CD1c-positive myeloid dendritic cell (primary cell): ENCODE measurements around the gene FAM131A.
"Not testable (repeated sequence)": the region's sequence is repeated elsewhere in the genome, so short reads cannot be mapped to it uniquely, and the experiment has no call there.

Source experiments
- DNase-seq: peaks from one replicate; pipeline ENCODE4 v3.0.0-alpha.2; 2016; ENCODE audit errors: extremely low spot score

The FAM131A gene

GRCh38 chr3:184339451-184340135, 2.2 kb downstream of the FAM131A start:
- not testable (repeated sequence) for DNase-seq

DNA sequence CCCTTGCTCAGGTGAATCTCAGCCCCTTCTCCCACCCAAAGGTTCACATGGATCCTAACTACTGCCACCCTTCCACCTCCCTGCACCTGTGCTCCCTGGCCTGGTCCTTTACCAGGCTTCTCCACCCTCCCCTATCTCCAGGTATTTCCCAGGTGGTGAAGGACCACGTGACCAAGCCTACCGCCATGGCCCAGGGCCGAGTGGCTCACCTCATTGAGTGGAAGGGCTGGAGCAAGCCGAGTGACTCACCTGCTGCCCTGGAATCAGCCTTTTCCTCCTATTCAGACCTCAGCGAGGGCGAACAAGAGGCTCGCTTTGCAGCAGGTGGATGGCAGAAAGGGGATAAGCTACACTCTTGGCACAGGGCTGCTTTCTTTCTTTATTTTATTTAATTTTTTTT, 4.5 kb downstream of the FAM131A start:
- DNase-seq, result no peak

DNA sequence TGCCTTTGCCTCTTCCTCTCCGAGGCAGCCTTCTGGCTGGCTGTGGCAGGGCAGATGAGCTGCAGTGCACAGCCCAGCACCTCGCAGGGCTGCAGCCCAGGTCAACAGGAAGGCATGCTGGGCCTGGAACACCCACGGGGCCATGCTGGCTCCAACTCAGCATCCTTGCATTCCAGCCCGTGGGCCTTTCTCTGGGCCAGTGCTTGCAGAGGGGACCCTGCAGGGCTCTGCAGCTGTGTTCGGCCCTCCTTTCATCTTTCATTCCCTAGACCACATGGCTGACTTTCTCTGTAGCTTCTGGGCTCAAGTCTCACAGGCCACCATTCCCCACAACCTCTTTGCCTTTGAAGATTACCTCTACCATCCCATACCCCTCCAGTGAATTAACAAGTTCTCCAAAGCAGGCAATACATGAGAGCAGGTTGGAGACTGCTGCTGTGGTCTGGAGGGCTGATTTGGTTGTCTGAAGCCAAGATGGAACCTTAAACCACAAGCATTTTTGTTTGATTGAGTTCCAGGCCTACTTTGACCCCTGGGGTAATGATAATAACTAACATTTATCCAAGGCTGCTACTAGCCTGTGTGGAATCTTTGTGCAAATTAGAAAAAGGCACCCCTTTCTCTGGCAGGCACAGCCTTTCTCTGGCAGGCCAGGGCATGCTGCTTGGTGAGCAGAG, 5.9 kb downstream of the FAM131A start:
- no peak for DNase-seq

- DNase-seq, result no peak
Measured at GRCh38 chr3:184344579-184345316, 7.3 kb downstream of the FAM131A start.

DNA sequence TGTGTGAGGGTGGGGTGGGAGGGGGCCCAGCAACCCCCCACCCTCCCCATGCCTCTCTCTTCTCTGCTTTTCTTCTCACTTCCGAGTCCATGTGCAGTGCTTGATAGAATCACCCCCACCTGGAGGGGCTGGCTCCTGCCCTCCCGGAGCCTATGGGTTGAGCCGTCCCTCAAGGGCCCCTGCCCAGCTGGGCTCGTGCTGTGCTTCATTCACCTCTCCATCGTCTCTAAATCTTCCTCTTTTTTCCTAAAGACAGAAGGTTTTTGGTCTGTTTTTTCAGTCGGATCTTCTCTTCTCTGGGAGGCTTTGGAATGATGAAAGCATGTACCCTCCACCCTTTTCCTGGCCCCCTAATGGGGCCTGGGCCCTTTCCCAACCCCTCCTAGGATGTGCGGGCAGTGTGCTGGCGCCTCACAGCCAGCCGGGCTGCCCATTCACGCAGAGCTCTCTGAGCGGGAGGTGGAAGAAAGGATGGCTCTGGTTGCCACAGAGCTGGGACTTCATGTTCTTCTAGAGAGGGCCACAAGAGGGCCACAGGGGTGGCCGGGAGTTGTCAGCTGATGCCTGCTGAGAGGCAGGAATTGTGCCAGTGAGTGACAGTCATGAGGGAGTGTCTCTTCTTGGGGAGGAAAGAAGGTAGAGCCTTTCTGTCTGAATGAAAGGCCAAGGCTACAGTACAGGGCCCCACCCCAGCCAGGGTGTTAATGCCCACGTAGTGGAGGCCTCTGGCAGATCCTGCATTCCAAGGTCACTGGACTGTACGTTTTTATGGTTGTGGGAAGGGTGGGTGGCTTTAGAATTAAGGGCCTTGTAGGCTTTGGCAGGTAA, 8.1 kb downstream of the FAM131A start:
- DNase-seq, result peak; percentile 60

DNA sequence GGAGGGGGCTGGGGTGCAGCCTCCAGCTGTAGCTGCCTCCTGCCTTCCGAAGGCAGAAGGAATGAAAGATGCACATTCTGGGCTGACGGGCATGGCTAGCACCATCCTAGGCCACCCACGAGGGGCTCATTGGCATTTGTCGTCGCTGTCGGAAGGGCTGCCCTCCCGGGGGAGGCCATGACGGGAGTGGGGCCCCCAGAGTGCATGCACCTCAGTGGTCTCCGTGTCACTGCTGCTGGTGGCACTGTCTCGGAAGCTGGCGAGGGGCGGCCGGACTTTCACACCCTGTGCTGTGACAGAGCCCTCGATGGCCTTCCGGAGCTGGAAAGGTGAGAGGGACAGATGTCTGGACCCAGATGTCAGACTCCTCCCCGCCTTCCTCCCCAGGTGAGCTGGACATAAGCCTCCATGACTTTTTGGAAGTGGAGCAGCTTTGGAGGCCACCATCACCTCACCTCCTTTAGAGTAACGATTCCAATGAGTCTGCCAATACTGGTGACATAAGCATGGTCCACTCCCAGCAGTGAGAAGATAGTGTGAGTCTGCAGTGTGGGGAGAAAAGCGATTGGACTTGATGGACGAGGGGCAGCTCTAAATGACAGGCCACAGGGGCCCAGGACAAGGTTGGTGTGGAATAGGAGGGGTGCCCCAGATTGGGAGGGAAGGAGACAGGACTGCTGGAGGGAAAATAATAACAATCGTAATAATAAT, 9.2 kb downstream of the FAM131A start:
- no peak for DNase-seq

GRCh38 chr3:184347321-184348056, 10.1 kb downstream of the FAM131A start:
- DNase-seq, result no peak

DNA sequence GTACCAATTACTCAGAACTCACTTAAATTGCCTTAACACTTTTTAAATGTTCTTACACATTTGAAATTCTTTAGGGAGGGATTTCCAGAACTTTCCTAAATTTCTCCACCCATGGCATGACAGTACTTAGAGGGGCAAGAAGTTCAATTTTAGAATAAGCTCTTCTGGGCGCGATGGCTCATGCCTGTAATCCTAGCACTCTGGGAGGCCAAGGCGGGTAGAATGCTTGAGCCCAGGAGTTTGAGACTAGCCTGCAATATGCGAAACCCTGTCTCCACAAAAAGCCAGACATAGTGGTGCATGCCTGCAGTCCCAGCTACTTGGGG, 10.6 kb downstream of the FAM131A start:
- DNase-seq, result no peak

DNA sequence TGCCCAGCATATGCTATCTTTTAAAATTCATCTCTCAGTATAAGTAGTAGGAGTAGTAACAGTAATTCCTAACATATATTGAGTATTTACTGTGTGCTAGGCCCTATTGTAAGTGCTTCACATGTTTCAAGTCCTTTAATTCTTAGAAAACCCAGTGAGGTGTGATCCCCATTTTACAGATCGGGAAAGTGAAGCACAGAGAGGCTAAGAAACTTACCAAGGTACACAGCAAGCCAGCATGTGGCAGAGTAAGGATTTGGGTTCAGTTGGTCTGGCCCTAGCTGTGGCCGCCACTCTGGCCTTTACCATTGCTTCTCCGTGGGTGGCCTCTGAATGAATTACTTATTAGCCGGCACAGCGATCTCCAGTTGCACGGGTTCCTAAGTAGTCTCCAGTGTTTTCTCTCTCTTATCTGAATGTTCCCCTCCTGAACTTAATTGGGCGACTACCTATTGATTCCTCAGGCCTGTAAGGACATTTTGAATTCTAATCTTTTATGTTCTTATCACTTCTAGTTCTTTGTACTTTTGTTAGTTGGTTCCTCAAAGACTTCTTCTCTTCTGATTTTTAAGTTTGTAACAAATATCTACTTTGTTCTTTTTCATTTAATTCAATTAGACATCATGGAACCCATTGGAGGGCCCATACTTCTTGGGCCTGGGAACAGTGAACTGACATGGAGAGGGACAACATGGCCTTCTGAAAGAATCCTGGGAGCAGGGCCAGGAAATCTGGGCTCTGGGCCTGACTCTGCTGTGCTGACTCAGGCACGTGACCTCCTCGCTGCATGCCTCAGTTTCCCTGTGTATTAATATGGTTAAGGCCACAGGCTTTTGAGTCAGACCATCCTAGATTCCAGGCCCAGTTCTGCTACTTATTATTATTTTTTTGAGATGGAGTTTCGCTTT, 12.4 kb downstream of the FAM131A start:
- no peak for DNase-seq

- no peak for DNase-seq
Measured at GRCh38 chr3:184350618-184351017, 13.2 kb downstream of the FAM131A start.

DNA sequence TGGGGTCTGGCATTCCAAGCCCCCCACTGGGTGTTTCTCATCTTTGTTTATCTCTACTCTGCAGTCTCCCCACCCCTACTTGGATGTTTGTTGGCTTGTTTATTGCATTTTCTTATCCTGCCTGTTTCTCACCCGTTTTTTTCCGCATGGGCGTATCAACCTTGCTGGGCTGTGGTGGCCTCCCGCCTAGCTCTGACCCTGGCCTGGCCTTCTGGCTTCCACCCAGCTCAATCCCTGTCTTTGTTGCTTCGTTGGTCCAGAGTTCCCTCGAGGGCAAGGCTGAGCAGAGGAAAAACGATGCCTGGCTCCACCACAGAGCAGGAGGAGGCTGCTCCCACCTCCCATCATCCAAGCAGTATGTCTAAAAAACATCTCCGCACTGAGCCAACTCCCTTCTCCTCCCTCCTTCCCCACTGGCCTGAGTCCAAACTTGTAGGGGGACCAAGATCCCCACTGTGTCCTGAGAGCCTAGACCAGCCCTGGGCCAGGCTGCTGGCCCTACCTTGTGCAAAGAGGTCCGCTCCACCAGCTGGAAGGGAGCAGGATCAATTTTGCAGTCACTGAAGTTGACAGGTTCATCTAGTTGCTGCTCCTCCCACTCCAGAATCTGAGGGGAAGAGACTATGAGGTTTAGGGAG, 14.2 kb downstream of the FAM131A start:
- DNase-seq, result no peak

DNA sequence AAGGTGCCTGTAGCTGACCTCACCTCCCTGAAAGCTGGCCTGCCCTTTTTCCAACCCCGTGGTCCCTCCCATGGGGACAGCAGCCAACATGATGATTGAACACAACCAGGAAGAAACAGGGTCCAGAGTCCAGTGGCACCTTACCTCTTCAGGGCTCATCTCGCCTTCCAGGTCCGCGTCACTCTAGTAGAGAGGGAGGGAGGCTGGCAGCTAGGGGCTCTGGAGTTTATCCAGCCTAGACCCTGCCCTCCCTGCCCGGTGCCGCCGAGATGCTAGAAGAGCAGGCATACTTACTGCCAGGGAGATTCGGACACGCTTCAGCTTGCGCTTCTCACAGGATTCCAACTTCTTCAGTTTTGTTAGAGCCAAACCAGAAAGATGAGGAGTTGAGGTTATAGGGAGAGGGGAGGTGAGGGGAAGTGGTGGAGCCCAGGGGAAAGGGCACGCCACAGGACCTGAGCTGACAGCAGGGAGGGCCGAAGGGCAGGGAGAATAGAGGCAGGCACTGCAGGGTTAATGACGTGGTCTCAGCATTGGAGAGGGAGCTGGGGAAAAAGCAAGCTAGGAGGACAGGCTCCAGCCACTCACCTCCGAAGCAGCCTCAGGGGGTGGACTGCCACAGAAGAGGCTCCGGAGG, 14.9 kb downstream of the FAM131A start:
- DNase-seq, result no peak

DNA sequence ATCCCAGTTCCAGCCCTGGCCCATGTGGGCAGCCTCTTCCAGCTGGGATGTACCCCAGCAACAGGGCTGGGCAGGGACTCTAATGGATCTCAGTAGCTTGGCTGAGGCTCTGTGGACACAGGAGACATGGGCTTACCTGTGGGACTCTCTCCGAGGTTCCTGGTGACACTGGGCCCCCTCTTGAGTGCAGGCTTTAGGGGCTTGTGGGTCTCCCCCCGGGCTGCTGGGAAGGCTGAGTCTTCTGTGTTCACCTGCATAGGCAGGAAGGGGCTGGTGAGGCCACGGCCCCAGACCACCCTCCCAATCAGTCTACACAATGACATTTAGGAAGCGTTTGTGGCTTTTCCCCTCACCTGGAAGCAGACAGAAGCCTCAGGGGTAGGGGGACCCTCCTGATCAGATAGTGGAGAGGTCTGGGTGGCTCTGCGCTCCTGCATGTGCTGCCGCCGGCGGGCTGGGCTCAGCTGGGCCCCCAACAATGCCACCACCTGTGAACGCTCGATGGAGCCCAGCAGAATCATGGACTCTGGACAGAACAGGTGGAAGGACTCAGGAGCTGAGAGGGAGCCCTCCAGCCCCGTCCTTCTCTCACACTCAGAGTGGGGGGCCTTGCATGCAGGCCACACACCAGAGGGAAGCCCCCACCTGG, 15.6 kb downstream of the FAM131A start:
- no peak for DNase-seq

DNA sequence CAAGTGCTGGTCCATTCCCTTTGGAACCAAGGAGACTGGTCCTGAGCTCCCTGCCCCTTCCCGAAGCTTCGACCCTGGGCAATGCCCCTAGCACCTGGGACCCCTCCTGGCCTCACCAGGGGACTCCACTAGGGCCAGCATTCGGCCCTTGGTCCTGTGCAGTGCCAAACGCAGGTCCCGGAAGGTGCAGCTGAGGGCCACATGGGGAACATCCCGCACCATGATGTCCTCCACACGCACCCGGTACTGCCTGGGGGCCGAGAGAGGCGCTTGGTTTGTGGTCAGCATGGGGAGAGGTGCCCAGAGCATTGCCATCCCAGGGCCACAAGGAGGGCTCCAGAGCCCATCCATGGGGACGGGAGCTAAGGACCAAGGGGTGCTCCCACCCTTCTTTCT, 16.1 kb downstream of the FAM131A start:
- DNase-seq, result no peak

DNA sequence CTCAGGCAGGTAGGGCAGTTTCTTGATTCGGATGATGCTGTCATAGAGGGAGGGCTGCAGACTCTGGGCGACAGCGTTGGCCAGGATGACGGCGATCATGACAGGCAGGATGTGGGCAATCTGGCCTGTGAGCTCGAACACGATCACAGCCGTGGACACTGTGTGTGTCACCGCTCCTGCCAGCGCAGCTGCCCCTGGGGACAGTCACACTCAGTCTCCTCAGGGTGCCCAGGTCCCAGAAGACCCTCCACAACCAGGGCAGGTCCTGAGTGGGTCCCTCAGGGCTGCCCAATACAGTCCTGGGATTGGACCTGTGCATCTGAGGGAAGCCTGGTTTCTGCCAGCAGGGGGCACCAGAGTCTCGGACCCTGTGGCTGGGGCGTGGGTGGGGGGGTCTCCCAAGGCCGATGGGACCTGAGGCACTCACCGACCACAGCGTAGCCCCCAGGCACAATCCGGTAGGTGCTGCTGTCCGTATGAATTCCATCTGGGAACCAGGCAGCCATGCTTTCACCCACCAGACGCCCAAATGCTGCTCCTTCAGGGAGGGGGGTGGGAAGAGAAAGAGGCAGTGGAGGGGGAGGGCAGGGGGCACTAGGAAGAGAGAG, 16.8 kb downstream of the FAM131A start:
- peak; percentile 41 for DNase-seq

DNA sequence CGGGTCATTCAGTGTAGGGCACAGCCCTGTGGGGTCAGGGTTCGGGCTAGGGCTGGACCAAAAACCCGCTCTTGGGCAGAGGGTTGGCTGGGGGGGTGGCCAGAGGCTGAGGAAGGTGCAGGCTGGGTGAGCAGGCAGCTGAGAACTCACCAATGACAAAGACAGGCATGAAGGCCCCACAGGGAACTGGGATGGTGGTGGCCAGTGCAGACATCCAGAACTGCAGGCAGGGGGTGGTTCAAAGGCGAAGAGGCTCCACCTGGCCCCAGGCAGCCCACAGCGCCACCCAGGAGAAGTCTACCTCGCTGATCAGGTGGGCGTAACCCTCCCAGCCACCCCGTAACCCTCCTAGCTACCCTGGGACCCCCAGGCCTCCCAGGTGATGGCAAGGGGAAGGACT, 17.4 kb downstream of the FAM131A start:
- no peak for DNase-seq

GRCh38 chr3:184355261-184356040, 18.1 kb downstream of the FAM131A start:
- no peak for DNase-seq
